B cell (primary cell): ENCODE results near the gene ESRP2. TPM values are rescaled to one million over a fixed set of nuclear protein-coding genes. Genes with fewer than 3 reads are reported as not detected.
A peak's percentile ranks its signal among the peaks of the same experiment; 100 is the strongest.

Experiments used
- ATAC-seq: fragments of 200-7000 bp; cut with Tn5 transposase; one replicate; pipeline ENCODE4 v1.10.0; 2021; ENCODE audit warnings: low read depth, mild to moderate bottlenecking, moderate number of reproducible peaks, moderate library complexity
- CTCF ChIA-PET: fragments of 350-600 bp; sonication (Branson Sonifier 250); formaldehyde crosslinking; loops from one replicate; lab custom pipeline; 2021; ENCODE audit warnings: antibody characterized with exemption, inconsistent platforms; lab: Charles Lee
- POLR2A ChIA-PET: fragments of 350-600 bp; sonication (Branson Sonifier 250); formaldehyde crosslinking; loops from one replicate; lab custom pipeline; 2021; ENCODE audit warnings: antibody characterized with exemption; lab: Charles Lee
- DNase-seq: peaks from one replicate; pipeline ENCODE4 v3.0.0; 2013
- H2AFZ ChIP-seq: 2 replicates; pipeline ENCODE4 v1.6.1; 2012; ENCODE audit warnings: mild to moderate bottlenecking, low read depth, low read length; ENCODE audit not compliant: insufficient read depth, poor library complexity, severe bottlenecking
- H3K27ac ChIP-seq, 2 donors: 1 replicate in 1 of 2; 2 replicates in 1 of 2; pipeline ENCODE4 v1.5.1; 2012 to 2013; ENCODE audit warnings: low read length in 2 of 2, mild to moderate bottlenecking in 2 of 2, moderate library complexity in 1 of 2
- H3K27me3 ChIP-seq, 4 experiments: fragments of 200-600 bp in 1 of 4; sonication (generic) in 1 of 4; replicated peaks in 1 of 4; 1 replicate in 2 of 4; 2 replicates in 2 of 4; pipeline versions ENCODE4 v1.6.1 to v1.7.0; 2013 to 2016; ENCODE audit warnings: low read length in 3 of 4, mild to moderate bottlenecking in 2 of 4, mixed read lengths in 1 of 4, moderate library complexity in 1 of 4; ENCODE audit not compliant: insufficient read depth in 4 of 4, control insufficient read depth in 3 of 4; ENCODE audit errors: control extremely low read depth in 1 of 4
- H3K36me3 ChIP-seq, 2 experiments: replicated peaks in 1 of 2; 1 replicate in 1 of 2; 2 replicates in 1 of 2; pipeline versions ENCODE4 v1.6.1 to v1.7.1; 2013; ENCODE audit warnings: low read length in 1 of 2; ENCODE audit not compliant: insufficient read depth in 2 of 2, control insufficient read depth in 1 of 2; ENCODE audit errors: control extremely low read depth in 1 of 2, extremely low read depth in 1 of 2
- H3K4me1 ChIP-seq, 2 donors: fragments of 200-600 bp in 1 of 2; sonication (generic) in 1 of 2; 1 replicate in 1 of 2; 2 replicates in 1 of 2; pipeline versions ENCODE4 v1.5.1 to v1.6.1; 2013 to 2017; ENCODE audit warnings: low read length in 2 of 2; ENCODE audit not compliant: control insufficient read depth in 2 of 2, insufficient read depth in 2 of 2
- H3K4me2 ChIP-seq: replicated peaks from 2 replicates; pipeline ENCODE3; 2012; ENCODE audit warnings: mild to moderate bottlenecking, low read depth, low read length; ENCODE audit not compliant: poor library complexity, severe bottlenecking
- H3K4me3 ChIP-seq, 5 experiments: fragments of 200-600 bp in 1 of 5; sonication (generic) in 1 of 5; 1 replicate in 3 of 5; 2 replicates in 2 of 5; pipeline versions ENCODE4 v1.5.1 to v1.7.0; 2011 to 2016; ENCODE audit warnings: low read length in 4 of 5, mild to moderate bottlenecking in 4 of 5, low read depth in 2 of 5, control low read depth in 1 of 5, moderate library complexity in 1 of 5; ENCODE audit not compliant: insufficient read depth in 1 of 5; ENCODE audit errors: control extremely low read depth in 1 of 5, extremely low read depth in 1 of 5
- H3K79me2 ChIP-seq: fragments of 200-600 bp; sonication (generic); one replicate; pipeline ENCODE4 v1.6.0; 2016; ENCODE audit warnings: low read length; ENCODE audit not compliant: control insufficient read depth, insufficient read depth
- H3K9ac ChIP-seq: fragments of 200-600 bp; sonication (generic); 2 replicates; pipeline ENCODE4 v1.6.1; 2017; ENCODE audit warnings: mild to moderate bottlenecking, low read length, moderate library complexity
- H3K9me3 ChIP-seq, 3 donors: one replicate each; pipeline versions ENCODE4 v1.6.1 to v1.7.1; 2013; ENCODE audit warnings: low read length in 2 of 3; ENCODE audit not compliant: control insufficient read depth in 2 of 3, insufficient read depth in 1 of 3; ENCODE audit errors: control extremely low read depth in 1 of 3
- H4K20me1 ChIP-seq: 2 replicates; pipeline ENCODE4 v1.6.0; 2012; ENCODE audit warnings: mild to moderate bottlenecking, low read length; ENCODE audit not compliant: insufficient read depth, control insufficient read depth, poor library complexity, severe bottlenecking
- H3K27ac Mint-ChIP-seq: one replicate; pipeline ENCODE4 v1.8.0; 2021; ENCODE audit warnings: mixed read lengths
- H3K27me3 Mint-ChIP-seq: one replicate; pipeline ENCODE4 v1.8.0; 2021; ENCODE audit warnings: mixed read lengths
- H3K4me1 Mint-ChIP-seq: one replicate; pipeline ENCODE4 v1.8.0; 2021; ENCODE audit warnings: mixed read lengths
- H3K4me3 Mint-ChIP-seq: one replicate; pipeline ENCODE4 v1.8.0; 2021; ENCODE audit warnings: mixed read lengths
- H3K9me3 Mint-ChIP-seq: one replicate; pipeline ENCODE4 v1.8.0; 2022; ENCODE audit warnings: mixed read lengths; ENCODE audit not compliant: insufficient read depth
- EZH2 ChIP-seq: IDR thresholded peaks from 2 replicates; pipeline ENCODE4 v1.6.1; 2012; ENCODE audit warnings: borderline replicate concordance, low read depth, mild to moderate bottlenecking, moderate library complexity, low read length; ENCODE audit not compliant: insufficient read depth, poor library complexity, severe bottlenecking
- WGBS: methylation state at CpG from one replicate; pipeline ENCODE4 v1.1.5; 2013; ENCODE audit warnings: missing lambda C conversion rate; ENCODE audit not compliant: insufficient coverage; 5-methylcytosine and 5-hydroxymethylcytosine counted together
- intact Hi-C: fragments of 100-400 bp; cut with micrococcal nuclease; formaldehyde crosslinking; loops from one replicate; pipeline ENCODE4 v1.10.0; 2022
- polyA plus RNA-seq: library from polyadenylated mRNA; depleted of rRNA; stranded (reverse); fragments of >200 nt; gene quantifications from 2 replicates; pipeline ENCODE4 v1.2.3, GENCODE V29; 2012
- total RNA-seq, 2 donors: library from RNA; stranded (reverse); fragments of 120-200 nt in 1 of 2; gene quantifications; 1 replicate in 1 of 2; 2 replicates in 1 of 2; pipeline versions ENCODE4 v1.2.3 to v1.2.4, GENCODE V29; 2013 to 2022
- TF ChIP-seq, protein P1 (sequence below): fragments of 200-600 bp; IDR thresholded peaks from one replicate; pipeline ENCODE4 v1.8.0; 2022; ENCODE audit warnings: antibody characterized with exemption, mild to moderate bottlenecking

Gene ESRP2
- total and polyA plus RNA-seq, 2 donors (not counting 1 experiment from before 2014, with no cell fraction given) = 0.09 TPM; not detected in 1

DNA sequence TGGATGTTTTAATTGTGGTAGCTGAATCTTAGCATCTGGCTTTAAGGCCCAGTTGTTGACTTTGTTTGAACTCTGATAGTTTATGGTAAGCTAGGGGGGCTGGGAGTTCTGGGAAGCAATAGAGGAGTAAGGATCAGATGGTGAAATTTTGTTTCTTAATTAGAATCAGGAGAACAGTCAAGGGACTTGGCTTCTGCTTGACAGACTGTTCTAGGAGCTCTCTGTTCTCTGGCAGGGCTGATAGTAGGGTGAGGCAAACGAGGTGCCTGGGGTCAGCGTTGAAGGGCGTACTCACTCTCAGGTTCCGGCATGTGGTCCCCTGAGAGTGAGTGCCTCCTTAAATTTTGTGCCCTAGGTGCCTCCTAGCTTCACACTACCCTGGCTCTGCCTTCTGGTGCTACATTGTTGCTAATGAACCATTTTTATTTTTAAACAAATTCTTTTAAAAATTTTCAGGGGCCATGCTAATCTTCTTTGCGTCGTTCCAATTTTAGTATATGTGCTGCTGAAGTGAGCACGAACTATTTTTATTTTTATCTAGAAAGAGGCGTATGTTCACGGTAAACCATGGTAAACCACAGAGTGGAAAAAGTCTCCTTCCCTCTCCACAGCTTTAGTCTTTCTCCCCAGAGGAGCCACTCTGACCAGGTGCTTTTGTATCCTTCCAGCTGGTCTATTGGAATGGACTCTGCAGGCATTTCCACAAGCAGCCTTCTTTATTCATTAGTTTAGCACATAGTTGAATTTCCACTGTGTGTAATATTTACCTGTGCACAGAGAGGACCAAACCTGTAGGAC, 48.1 kb upstream of the ESRP2 start:
- ChIA-PET CTCF (interaction anchor here (0.6 to 10.2 kb wide), 11 partner anchors 10 to 44 kb away, joined by 3 to 289 read pairs (median 5); partner anchors contain the start of genes PRMT7, SLC7A6 and SLC7A6OS), POLR2A (interaction anchor here (0.6 to 3.9 kb wide), 6 partner anchors 10 to 735 kb away, joined by 5 to 38 read pairs (median 6); partner anchors contain the start of genes PRMT7, SLC7A6 and SLC7A6OS)
- Mint-ChIP-seq H3K4me3 (peak overlapping the region; percentile 56), H3K27ac (peak overlapping the region; percentile 84), H3K9me3 (no peaks in the 10 kb centered on the region), H3K4me1 (peaks cover 77% of the 10 kb centered on the region), H3K27me3 (no peaks in the 10 kb centered on the region)
- H3K4me1 ChIP-seq = peaks cover 73 to 90% of the 10 kb centered on the region in 2 donors
- peak overlapping the region; percentile 3 to 60 (median 26) for H3K4me3 ChIP-seq
- peaks cover 73% of the 10 kb centered on the region for H3K79me2 ChIP-seq
- 0% methylated on average over 1 of the region's 9 CpGs for WGBS
- peak overlapping the region; percentile 78 to 92 for H3K27ac ChIP-seq
- H3K4me2 ChIP-seq = peak overlapping the region; percentile 75
- H2AFZ ChIP-seq = peak overlapping the region; percentile 23
- H3K9ac ChIP-seq = peak overlapping the region; percentile 38
- intact Hi-C loops = no loop called here
- H4K20me1 ChIP-seq = no peaks in the 10 kb centered on the region
- DNase-seq (peak; percentile 33), ATAC-seq (peak; percentile 32)
- no peaks in the 10 kb centered on the region for H3K9me3 ChIP-seq
- no peaks in the 10 kb centered on the region for H3K27me3 ChIP-seq
- H3K36me3 ChIP-seq = peaks cover 0 to 30% of the 10 kb centered on the region in 2 experiments
- TF ChIP-seq EZH2 = no peak
- TF ChIP-seq, protein P1, sequence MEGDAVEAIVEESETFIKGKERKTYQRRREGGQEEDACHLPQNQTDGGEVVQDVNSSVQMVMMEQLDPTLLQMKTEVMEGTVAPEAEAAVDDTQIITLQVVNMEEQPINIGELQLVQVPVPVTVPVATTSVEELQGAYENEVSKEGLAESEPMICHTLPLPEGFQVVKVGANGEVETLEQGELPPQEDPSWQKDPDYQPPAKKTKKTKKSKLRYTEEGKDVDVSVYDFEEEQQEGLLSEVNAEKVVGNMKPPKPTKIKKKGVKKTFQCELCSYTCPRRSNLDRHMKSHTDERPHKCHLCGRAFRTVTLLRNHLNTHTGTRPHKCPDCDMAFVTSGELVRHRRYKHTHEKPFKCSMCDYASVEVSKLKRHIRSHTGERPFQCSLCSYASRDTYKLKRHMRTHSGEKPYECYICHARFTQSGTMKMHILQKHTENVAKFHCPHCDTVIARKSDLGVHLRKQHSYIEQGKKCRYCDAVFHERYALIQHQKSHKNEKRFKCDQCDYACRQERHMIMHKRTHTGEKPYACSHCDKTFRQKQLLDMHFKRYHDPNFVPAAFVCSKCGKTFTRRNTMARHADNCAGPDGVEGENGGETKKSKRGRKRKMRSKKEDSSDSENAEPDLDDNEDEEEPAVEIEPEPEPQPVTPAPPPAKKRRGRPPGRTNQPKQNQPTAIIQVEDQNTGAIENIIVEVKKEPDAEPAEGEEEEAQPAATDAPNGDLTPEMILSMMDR = no peak
